ENCODE data around the gene CLASP1. TPM values are rescaled to one million over a fixed set of nuclear protein-coding genes. Genes with fewer than 3 reads are reported as not detected.
"Not testable (repeated sequence)": the region's sequence is repeated elsewhere in the genome, so short reads cannot be mapped to it uniquely, and the experiment has no call there.

Gene CLASP1
- total RNA-seq, 2 experiments from 2014 or later, result 64.6 to 66.5 TPM

GRCh38 chr2:121635371-121635770 is 13.9 kb downstream of the CLASP1 start:
- Mint-ChIP-seq H3K4me1 (peaks cover 29% of the 10 kb centered on the region), H3K4me3 (no peak overlapping the region), H3K36me3 (ENCODE audit: low read depth) (peaks cover 36% of the 10 kb centered on the region), H3K9me3 (peaks cover 9% of the 10 kb centered on the region), H3K27ac (no peak overlapping the region), H3K27me3 (no peaks in the 10 kb centered on the region)
- ChIA-PET POLR2A (interaction anchor here (1.0 to 2.8 kb wide), 9 partner anchors 11 to 105 kb away, joined by 3 to 15 read pairs (median 5); partner anchors contain the start of genes CLASP1 and RNU4ATAC), CTCF (no interaction called here)
- no peak for DNase-seq

- H3K27ac Mint-ChIP-seq, result peak overlapping the region; percentile 67
- peaks cover 30% of the 10 kb centered on the region for H3K4me1 Mint-ChIP-seq
- no peak for DNase-seq
- ChIA-PET POLR2A (interaction anchor here (0.6 to 2.8 kb wide), 11 partner anchors 12 to 106 kb away, joined by 3 to 15 read pairs (median 4); partner anchors contain the start of genes CLASP1 and RNU4ATAC), CTCF (no interaction called here)
- H3K36me3 Mint-ChIP-seq (ENCODE audit: low read depth), result peaks cover 33% of the 10 kb centered on the region
- H3K9me3 Mint-ChIP-seq, result peaks cover 9% of the 10 kb centered on the region
- H3K4me3 Mint-ChIP-seq, result no peak overlapping the region
- H3K27me3 Mint-ChIP-seq, result no peaks in the 10 kb centered on the region
Observed at GRCh38 chr2:121634354-121635307, 14.6 kb downstream of the CLASP1 start.

- CTCF ChIA-PET, result no interaction called here
- POLR2A ChIA-PET, result interaction anchor here (0.6 to 2.8 kb wide), 5 partner anchors 13 to 105 kb away, joined by 3 to 15 read pairs (median 6); partner anchors contain the start of gene CLASP1
- H3K4me3 Mint-ChIP-seq, result no peak overlapping the region
- no peaks in the 10 kb centered on the region for H3K27me3 Mint-ChIP-seq
- H3K4me1 Mint-ChIP-seq, result peaks cover 30% of the 10 kb centered on the region
- no peak for DNase-seq
- H3K36me3 Mint-ChIP-seq (ENCODE audit: low read depth), result peaks cover 27% of the 10 kb centered on the region
- peaks cover 9% of the 10 kb centered on the region for H3K9me3 Mint-ChIP-seq
- H3K27ac Mint-ChIP-seq, result no peak overlapping the region
Observed at GRCh38 chr2:121633463-121633862, 15.8 kb downstream of the CLASP1 start.

- Mint-ChIP-seq H3K9me3 (no peaks in the 10 kb centered on the region), H3K36me3 (ENCODE audit: low read depth) (peaks cover 27% of the 10 kb centered on the region), H3K27ac (no peak overlapping the region), H3K27me3 (no peaks in the 10 kb centered on the region), H3K4me3 (no peak overlapping the region), H3K4me1 (peaks cover 1% of the 10 kb centered on the region)
- no peak for DNase-seq
- POLR2A ChIA-PET, result no interaction called here
- CTCF ChIA-PET, result no interaction called here
Observed at GRCh38 chr2:121627525-121628050, 21.7 kb downstream of the CLASP1 start.

- no peak for DNase-seq
- Mint-ChIP-seq H3K27ac (no peak overlapping the region), H3K27me3 (no peaks in the 10 kb centered on the region), H3K9me3 (no peaks in the 10 kb centered on the region), H3K36me3 (ENCODE audit: low read depth) (peaks cover 27% of the 10 kb centered on the region), H3K4me3 (no peak overlapping the region), H3K4me1 (peaks cover 1% of the 10 kb centered on the region)
- POLR2A ChIA-PET, result interaction anchor here (0.7 kb wide), 1 partner anchor 22 kb away, joined by 3 read pairs; no protein-coding TSS in a partner anchor
- CTCF ChIA-PET, result interaction anchor here (1.0 to 1.1 kb wide), 2 partner anchors 16 to 30 kb away, joined by 3 to 4 read pairs; no protein-coding TSS in a partner anchor
Observed at GRCh38 chr2:121626777-121627524, 22.3 kb downstream of the CLASP1 start.

- H3K27me3 Mint-ChIP-seq, result no peaks in the 10 kb centered on the region
- no peak overlapping the region for H3K4me3 Mint-ChIP-seq
- peaks cover 1% of the 10 kb centered on the region for H3K4me1 Mint-ChIP-seq
- H3K36me3 Mint-ChIP-seq (ENCODE audit: low read depth), result peaks cover 27% of the 10 kb centered on the region
- no peak overlapping the region for H3K27ac Mint-ChIP-seq
- H3K9me3 Mint-ChIP-seq, result no peaks in the 10 kb centered on the region
- CTCF ChIA-PET, result interaction anchor here (0.7 to 1.1 kb wide), 3 partner anchors 17 to 195 kb away, joined by 3 to 4 read pairs (median 3); no protein-coding TSS in a partner anchor
- POLR2A ChIA-PET, result interaction anchor here (1.0 kb wide), 1 partner anchor 98 kb away, joined by 3 read pairs; no protein-coding TSS in a partner anchor
- no peak for DNase-seq
Observed at GRCh38 chr2:121625953-121626352, 23.3 kb downstream of the CLASP1 start.

- Mint-ChIP-seq H3K27ac (no peak overlapping the region), H3K4me1 (peaks cover 2% of the 10 kb centered on the region), H3K27me3 (no peaks in the 10 kb centered on the region), H3K4me3 (no peak overlapping the region), H3K9me3 (no peaks in the 10 kb centered on the region), H3K36me3 (ENCODE audit: low read depth) (peaks cover 23% of the 10 kb centered on the region)
- CTCF ChIA-PET, result no interaction called here
- POLR2A ChIA-PET, result interaction anchor here (1.2 to 1.8 kb wide), 3 partner anchors 25 to 87 kb away, joined by 3 to 8 read pairs (median 8); partner anchors contain the start of genes CLASP1 and RNU4ATAC
- no peak for DNase-seq
Observed at GRCh38 chr2:121617042-121617599, 32.1 kb downstream of the CLASP1 start.

GRCh38 chr2:121613774-121614173 is 35.5 kb downstream of the CLASP1 start:
- peaks cover 9% of the 10 kb centered on the region for H3K4me1 Mint-ChIP-seq
- H3K36me3 Mint-ChIP-seq (ENCODE audit: low read depth), result peaks cover 23% of the 10 kb centered on the region
- ChIA-PET CTCF (no interaction called here), POLR2A (no interaction called here)
- no peak overlapping the region for H3K27ac Mint-ChIP-seq
- no peaks in the 10 kb centered on the region for H3K27me3 Mint-ChIP-seq
- no peak overlapping the region for H3K4me3 Mint-ChIP-seq
- no peaks in the 10 kb centered on the region for H3K9me3 Mint-ChIP-seq
- DNase-seq, result no peak

GRCh38 chr2:121613152-121613551 is 36.1 kb downstream of the CLASP1 start:
- Mint-ChIP-seq H3K27me3 (no peaks in the 10 kb centered on the region), H3K9me3 (no peaks in the 10 kb centered on the region), H3K4me1 (peaks cover 12% of the 10 kb centered on the region), H3K27ac (no peak overlapping the region), H3K4me3 (no peak overlapping the region), H3K36me3 (ENCODE audit: low read depth) (peaks cover 23% of the 10 kb centered on the region)
- POLR2A ChIA-PET, result no interaction called here
- DNase-seq, result no peak
- CTCF ChIA-PET, result no interaction called here

- no peaks in the 10 kb centered on the region for H3K27me3 Mint-ChIP-seq
- no peak overlapping the region for H3K27ac Mint-ChIP-seq
- no peak for DNase-seq
- POLR2A ChIA-PET, result no interaction called here
- no peaks in the 10 kb centered on the region for H3K9me3 Mint-ChIP-seq
- H3K4me1 Mint-ChIP-seq, result peaks cover 12% of the 10 kb centered on the region
- H3K4me3 Mint-ChIP-seq, result no peak overlapping the region
- CTCF ChIA-PET, result no interaction called here
- peaks cover 29% of the 10 kb centered on the region for H3K36me3 Mint-ChIP-seq (ENCODE audit: low read depth)
Observed at GRCh38 chr2:121611730-121612705, 37.2 kb downstream of the CLASP1 start.

- CTCF ChIA-PET, POLR2A ChIA-PET, H3K9me3 Mint-ChIP-seq, H3K27me3 Mint-ChIP-seq, H3K4me3 Mint-ChIP-seq, DNase-seq, H3K27ac Mint-ChIP-seq: not testable (repeated sequence)
- Mint-ChIP-seq H3K4me1 (peaks cover 15% of the 10 kb centered on the region), H3K36me3 (ENCODE audit: low read depth) (peaks cover 29% of the 10 kb centered on the region)
Observed at GRCh38 chr2:121611048-121611649, 38.1 kb downstream of the CLASP1 start.

Data from activated CD4-positive, alpha-beta memory T cell treated with anti-CD3 and anti-CD28 coated beads, Interleukin-2, amount 10 ng/mL, durations not matched to agents 7 days and 5 days (primary cell).